A549 (cell line): Measurements from ENCODE around the gene EML1.

ENCODE experiments used
- CTCF ChIP-seq: fragments of >200 bp; sonication (Bioruptor Twin); formaldehyde crosslinking; IDR thresholded peaks from 3 replicates; pipeline ENCODE4 v1.5.1; 2016
- HDAC2 ChIP-seq: fragments of 200-600 bp; sonication (generic); IDR thresholded peaks from 2 replicates; pipeline ENCODE4 v1.6.1; 2016
- HOXA7 ChIP-seq: fragments of 250-450 bp; sonication (Bioruptor Pico); IDR thresholded peaks from 2 replicates; pipeline ENCODE4 v1.5.0; 2020; ENCODE audit warnings: mild to moderate bottlenecking, moderate library complexity
- JUN ChIP-seq, 2 experiments: fragments of >200 bp; sonication (Bioruptor Twin); formaldehyde crosslinking; IDR thresholded peaks; 2 replicates in 1 of 2; 3 replicates in 1 of 2; pipeline ENCODE4 v1.6.1; 2016 to 2017
- PBX3 ChIP-seq: IDR thresholded peaks from 2 replicates; pipeline ENCODE4 v1.6.1; 2012
- POLR2A ChIP-seq: IDR thresholded peaks from 2 replicates; pipeline ENCODE4 v1.6.1; 2012; ENCODE audit warnings: mild to moderate bottlenecking, low read length
- RAD21 ChIP-seq, 2 experiments: fragments of >200 bp in 1 of 2; sonication (Bioruptor Twin) in 1 of 2; formaldehyde crosslinking in 1 of 2; IDR thresholded peaks in 1 of 2; conservative IDR thresholded peaks in 1 of 2; 2 replicates in 1 of 2; 3 replicates in 1 of 2; pipeline ENCODE4 v1.6.1; 2012 to 2018; ENCODE audit warnings: inconsistent platforms in 1 of 2
- ZNF302 ChIP-seq: fragments of 250-450 bp; sonication (Bioruptor Pico); IDR thresholded peaks from 2 replicates; pipeline ENCODE4 v1.9.0; 2021; ENCODE audit warnings: inconsistent platforms, mild to moderate bottlenecking, moderate library complexity

- TF ChIP-seq CTCF: no peak
- TF ChIP-seq POLR2A: no peak
- no peak for TF ChIP-seq HOXA7 (CRISPR knock-in tag)
- no peak for TF ChIP-seq HDAC2
- no peak for TF ChIP-seq JUN (IDR thresholded peaks at IDR 0.05)
- TF ChIP-seq PBX3: no peak
- no peak for TF ChIP-seq RAD21 (conservative IDR thresholded peaks at IDR 0.05 in 1 of 2, IDR thresholded peaks at IDR 0.05 in 1 of 2)
- TF ChIP-seq ZNF302 (CRISPR knock-in tag): no peak
Observed at GRCh38 chr14:99966912-99967311, 173.7 kb downstream of the EML1 start.
